Measurements from ENCODE around the gene CYTH1. TPM values are rescaled to one million over a fixed set of nuclear protein-coding genes. Genes with fewer than 3 reads are reported as not detected.

The CYTH1 gene
- polyA plus RNA-seq, 1 donor, result 40.6 TPM

- WGBS (ENCODE audit: insufficient coverage, low lambda C conversion rate), result no CpG with 5 or more reads among the region's 6 CpGs
- H3K27ac ChIP-seq (ENCODE audit: low read length), result no peak overlapping the region
- H3K36me3 ChIP-seq (ENCODE audit: control insufficient read depth, insufficient read depth, low read length), result peaks cover 36% of the 10 kb centered on the region
- no peak overlapping the region for H3K4me3 ChIP-seq (ENCODE audit: low read length)
- DNase-seq, result peak; percentile 58 to 65
- H3K27me3 ChIP-seq (ENCODE audit: control insufficient read depth, insufficient read depth, low read length), result no peaks in the 10 kb centered on the region
- H3K9me3 ChIP-seq (ENCODE audit: control insufficient read depth, low read depth, low read length), result no peaks in the 10 kb centered on the region
- H3K4me1 ChIP-seq (ENCODE audit: control insufficient read depth, insufficient read depth, low read length), result peaks cover 8% of the 10 kb centered on the region
Measured at GRCh38 chr17:78708510-78708973, 73.5 kb downstream of the CYTH1 start.

- Histone ChIP-seq H3K36me3 (ENCODE audit: control insufficient read depth, insufficient read depth, low read length) (peaks cover 36% of the 10 kb centered on the region), H3K9me3 (ENCODE audit: control insufficient read depth, low read depth, low read length) (no peaks in the 10 kb centered on the region), H3K27me3 (ENCODE audit: control insufficient read depth, insufficient read depth, low read length) (no peaks in the 10 kb centered on the region), H3K4me1 (ENCODE audit: control insufficient read depth, insufficient read depth, low read length) (peaks cover 8% of the 10 kb centered on the region), H3K4me3 (ENCODE audit: low read length) (no peak overlapping the region), H3K27ac (ENCODE audit: low read length) (no peak overlapping the region)
- DNase-seq, result no peak
- WGBS (ENCODE audit: insufficient coverage, low lambda C conversion rate), result no CpG with 5 or more reads among the region's 7 CpGs
Measured at GRCh38 chr17:78707923-78708322, 74.2 kb downstream of the CYTH1 start.

GRCh38 chr17:78707016-78707415 is 75.1 kb downstream of the CYTH1 start:
- Histone ChIP-seq H3K36me3 (ENCODE audit: control insufficient read depth, insufficient read depth, low read length) (peaks cover 42% of the 10 kb centered on the region), H3K27me3 (ENCODE audit: control insufficient read depth, insufficient read depth, low read length) (no peaks in the 10 kb centered on the region), H3K9me3 (ENCODE audit: control insufficient read depth, low read depth, low read length) (no peaks in the 10 kb centered on the region), H3K4me3 (ENCODE audit: low read length) (no peak overlapping the region), H3K4me1 (ENCODE audit: control insufficient read depth, insufficient read depth, low read length) (peaks cover 8% of the 10 kb centered on the region), H3K27ac (ENCODE audit: low read length) (no peak overlapping the region)
- no peak for DNase-seq
- 100% methylated on average over 5 of the region's 7 CpGs for WGBS (ENCODE audit: insufficient coverage, low lambda C conversion rate)

GRCh38 chr17:78706271-78706915 is 75.7 kb downstream of the CYTH1 start:
- no peak overlapping the region for H3K4me3 ChIP-seq (ENCODE audit: low read length)
- DNase-seq, result no peak
- H3K36me3 ChIP-seq (ENCODE audit: control insufficient read depth, insufficient read depth, low read length), result peaks cover 48% of the 10 kb centered on the region
- 100% methylated on average over 2 of the region's 10 CpGs for WGBS (ENCODE audit: insufficient coverage, low lambda C conversion rate)
- H3K4me1 ChIP-seq (ENCODE audit: control insufficient read depth, insufficient read depth, low read length), result peaks cover 8% of the 10 kb centered on the region
- no peaks in the 10 kb centered on the region for H3K27me3 ChIP-seq (ENCODE audit: control insufficient read depth, insufficient read depth, low read length)
- H3K27ac ChIP-seq (ENCODE audit: low read length), result no peak overlapping the region
- H3K9me3 ChIP-seq (ENCODE audit: control insufficient read depth, low read depth, low read length), result no peaks in the 10 kb centered on the region

- peaks cover 58% of the 10 kb centered on the region for H3K36me3 ChIP-seq (ENCODE audit: control insufficient read depth, insufficient read depth, low read length)
Measured at GRCh38 chr17:78705071-78705470, 77.0 kb downstream of the CYTH1 start.

GRCh38 chr17:78704594-78704993 is 77.5 kb downstream of the CYTH1 start:
- Histone ChIP-seq H3K36me3 (ENCODE audit: control insufficient read depth, insufficient read depth, low read length) (peaks cover 62% of the 10 kb centered on the region), H3K4me3 (ENCODE audit: low read length) (no peak overlapping the region), H3K27ac (ENCODE audit: low read length) (no peak overlapping the region), H3K27me3 (ENCODE audit: control insufficient read depth, insufficient read depth, low read length) (no peaks in the 10 kb centered on the region), H3K4me1 (ENCODE audit: control insufficient read depth, insufficient read depth, low read length) (peaks cover 8% of the 10 kb centered on the region), H3K9me3 (ENCODE audit: control insufficient read depth, low read depth, low read length) (no peaks in the 10 kb centered on the region)
- WGBS (ENCODE audit: insufficient coverage, low lambda C conversion rate), result no CpG with 5 or more reads among the region's 3 CpGs
- no peak for DNase-seq

More at GRCh38 chr17:78705071-78705470, 77.0 kb downstream of the CYTH1 start:
- H3K27ac ChIP-seq (ENCODE audit: low read length), result no peak overlapping the region
- peaks cover 8% of the 10 kb centered on the region for H3K4me1 ChIP-seq (ENCODE audit: control insufficient read depth, insufficient read depth, low read length)
- no peaks in the 10 kb centered on the region for H3K27me3 ChIP-seq (ENCODE audit: control insufficient read depth, insufficient read depth, low read length)
- no peaks in the 10 kb centered on the region for H3K9me3 ChIP-seq (ENCODE audit: control insufficient read depth, low read depth, low read length)
- 100% methylated on average over 1 of the region's 4 CpGs for WGBS (ENCODE audit: insufficient coverage, low lambda C conversion rate)
- no peak overlapping the region for H3K4me3 ChIP-seq (ENCODE audit: low read length)
- DNase-seq, result no peak

GRCh38 chr17:78697554-78698343 is 84.3 kb downstream of the CYTH1 start:
- H3K36me3 ChIP-seq (ENCODE audit: control insufficient read depth, insufficient read depth, low read length), result peaks cover 72% of the 10 kb centered on the region
- WGBS (ENCODE audit: insufficient coverage, low lambda C conversion rate), result 100% methylated on average over 5 of the region's 25 CpGs
- no peaks in the 10 kb centered on the region for H3K9me3 ChIP-seq (ENCODE audit: control insufficient read depth, low read depth, low read length)
- no peak overlapping the region for H3K27ac ChIP-seq (ENCODE audit: low read length)
- H3K4me3 ChIP-seq (ENCODE audit: low read length), result no peak overlapping the region
- no peaks in the 10 kb centered on the region for H3K27me3 ChIP-seq (ENCODE audit: control insufficient read depth, insufficient read depth, low read length)
- DNase-seq, result no peak
- H3K4me1 ChIP-seq (ENCODE audit: control insufficient read depth, insufficient read depth, low read length), result no peaks in the 10 kb centered on the region

GRCh38 chr17:78697122-78697521 is 85.0 kb downstream of the CYTH1 start:
- Histone ChIP-seq H3K9me3 (ENCODE audit: control insufficient read depth, low read depth, low read length) (no peaks in the 10 kb centered on the region), H3K36me3 (ENCODE audit: control insufficient read depth, insufficient read depth, low read length) (peaks cover 73% of the 10 kb centered on the region), H3K4me1 (ENCODE audit: control insufficient read depth, insufficient read depth, low read length) (no peaks in the 10 kb centered on the region), H3K27me3 (ENCODE audit: control insufficient read depth, insufficient read depth, low read length) (no peaks in the 10 kb centered on the region), H3K27ac (ENCODE audit: low read length) (no peak overlapping the region), H3K4me3 (ENCODE audit: low read length) (no peak overlapping the region)
- DNase-seq, result no peak
- no CpG with 5 or more reads among the region's 2 CpGs for WGBS (ENCODE audit: insufficient coverage, low lambda C conversion rate)

- H3K27me3 ChIP-seq (ENCODE audit: control insufficient read depth, insufficient read depth, low read length), result no peaks in the 10 kb centered on the region
- no peak overlapping the region for H3K27ac ChIP-seq (ENCODE audit: low read length)
- H3K4me3 ChIP-seq (ENCODE audit: low read length), result no peak overlapping the region
- DNase-seq, result no peak
- H3K9me3 ChIP-seq (ENCODE audit: control insufficient read depth, low read depth, low read length), result no peaks in the 10 kb centered on the region
- 80% methylated on average over 2 of the region's 10 CpGs for WGBS (ENCODE audit: insufficient coverage, low lambda C conversion rate)
- H3K36me3 ChIP-seq (ENCODE audit: control insufficient read depth, insufficient read depth, low read length), result peaks cover 67% of the 10 kb centered on the region
- H3K4me1 ChIP-seq (ENCODE audit: control insufficient read depth, insufficient read depth, low read length), result no peaks in the 10 kb centered on the region
Measured at GRCh38 chr17:78696016-78696982, 85.8 kb downstream of the CYTH1 start.
